A549 (cell line): ENCODE measurements around the gene ARMC9.

ENCODE experiments used
- HOXB5 ChIP-seq: fragments of 250-450 bp; sonication (Bioruptor Pico); IDR thresholded peaks from 2 replicates; pipeline ENCODE4 v1.5.0; 2020; ENCODE audit warnings: mild to moderate bottlenecking, moderate library complexity
- KDM5A ChIP-seq: fragments of 200-600 bp; sonication (generic); IDR thresholded peaks from 2 replicates; pipeline ENCODE4 v1.6.1; 2016; ENCODE audit warnings: antibody characterized with exemption, mild to moderate bottlenecking
- POLR2A ChIP-seq: IDR thresholded peaks from 2 replicates; pipeline ENCODE4 v1.6.1; 2012; ENCODE audit warnings: mild to moderate bottlenecking, low read length
- RARB ChIP-seq: fragments of 250-450 bp; sonication (Bioruptor Pico); IDR thresholded peaks from 2 replicates; pipeline ENCODE4 v1.8.0; 2021; ENCODE audit warnings: mild to moderate bottlenecking, moderate library complexity
- TF ChIP-seq, protein P1 (sequence below): fragments of >200 bp; sonication (Bioruptor Twin); formaldehyde crosslinking; IDR thresholded peaks from 3 replicates; pipeline ENCODE4 v1.5.1; 2016

DNA sequence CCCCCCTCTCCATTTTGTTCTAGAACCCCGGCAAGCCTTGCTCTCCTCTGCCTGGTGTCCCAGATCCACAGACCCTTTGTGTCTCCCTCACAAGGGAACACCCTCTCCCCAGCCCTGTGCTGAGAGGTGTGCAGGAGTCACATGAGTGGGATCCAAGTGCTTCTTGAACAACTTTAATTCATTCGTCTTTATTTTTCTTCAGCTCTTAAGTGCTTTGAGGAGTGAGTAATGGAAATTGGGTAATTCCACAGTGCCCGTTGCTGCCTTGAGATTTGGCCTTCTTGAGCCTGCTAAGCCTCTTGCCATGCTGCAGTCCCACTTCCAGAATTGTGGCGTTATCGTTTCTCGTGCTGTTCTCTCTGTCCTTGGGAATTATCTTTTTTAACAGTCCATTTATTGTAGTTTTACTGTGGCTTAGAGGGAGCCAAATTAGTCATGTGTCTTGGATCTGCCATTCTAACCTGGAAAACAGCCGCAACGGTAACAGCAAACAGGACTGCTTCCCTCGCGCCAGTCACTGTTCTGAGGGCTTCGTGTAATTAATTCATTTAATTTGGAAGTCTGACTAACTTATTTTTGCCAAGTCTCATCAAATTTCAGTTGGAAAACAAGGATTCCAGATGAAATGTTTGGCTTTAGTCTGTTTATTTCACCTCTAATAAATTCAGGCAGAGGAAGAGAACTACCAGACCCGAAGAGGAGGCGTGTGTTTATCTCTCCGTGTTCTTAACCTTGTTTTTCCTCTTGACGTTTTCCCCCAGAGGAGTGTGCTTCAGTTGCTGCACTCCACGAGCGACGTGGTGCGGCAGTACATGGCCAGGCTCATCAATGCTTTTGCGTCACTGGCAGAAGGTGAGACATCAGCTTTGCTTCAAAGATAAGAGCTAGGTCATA, 72.0 kb downstream of the ARMC9 start:
- TF ChIP-seq, protein P1, sequence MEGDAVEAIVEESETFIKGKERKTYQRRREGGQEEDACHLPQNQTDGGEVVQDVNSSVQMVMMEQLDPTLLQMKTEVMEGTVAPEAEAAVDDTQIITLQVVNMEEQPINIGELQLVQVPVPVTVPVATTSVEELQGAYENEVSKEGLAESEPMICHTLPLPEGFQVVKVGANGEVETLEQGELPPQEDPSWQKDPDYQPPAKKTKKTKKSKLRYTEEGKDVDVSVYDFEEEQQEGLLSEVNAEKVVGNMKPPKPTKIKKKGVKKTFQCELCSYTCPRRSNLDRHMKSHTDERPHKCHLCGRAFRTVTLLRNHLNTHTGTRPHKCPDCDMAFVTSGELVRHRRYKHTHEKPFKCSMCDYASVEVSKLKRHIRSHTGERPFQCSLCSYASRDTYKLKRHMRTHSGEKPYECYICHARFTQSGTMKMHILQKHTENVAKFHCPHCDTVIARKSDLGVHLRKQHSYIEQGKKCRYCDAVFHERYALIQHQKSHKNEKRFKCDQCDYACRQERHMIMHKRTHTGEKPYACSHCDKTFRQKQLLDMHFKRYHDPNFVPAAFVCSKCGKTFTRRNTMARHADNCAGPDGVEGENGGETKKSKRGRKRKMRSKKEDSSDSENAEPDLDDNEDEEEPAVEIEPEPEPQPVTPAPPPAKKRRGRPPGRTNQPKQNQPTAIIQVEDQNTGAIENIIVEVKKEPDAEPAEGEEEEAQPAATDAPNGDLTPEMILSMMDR = no peak
- TF ChIP-seq POLR2A (no peak), KDM5A (no peak), RARB (CRISPR knock-in tag) (no peak), HOXB5 (CRISPR knock-in tag) (no peak)
